GM21360 (cell line): ENCODE data around the gene DNAJC11.
A peak's percentile ranks its signal among the peaks of the same experiment; 100 is the strongest.

ENCODE experiments used
- ATAC-seq: cut with Tn5 transposase; IDR thresholded peaks from one replicate; pipeline ENCODE4 v1.9.1; 2021; ENCODE audit warnings: mild to moderate bottlenecking, moderate library complexity; ENCODE audit not compliant: unreplicated experiment

The DNAJC11 gene

DNA sequence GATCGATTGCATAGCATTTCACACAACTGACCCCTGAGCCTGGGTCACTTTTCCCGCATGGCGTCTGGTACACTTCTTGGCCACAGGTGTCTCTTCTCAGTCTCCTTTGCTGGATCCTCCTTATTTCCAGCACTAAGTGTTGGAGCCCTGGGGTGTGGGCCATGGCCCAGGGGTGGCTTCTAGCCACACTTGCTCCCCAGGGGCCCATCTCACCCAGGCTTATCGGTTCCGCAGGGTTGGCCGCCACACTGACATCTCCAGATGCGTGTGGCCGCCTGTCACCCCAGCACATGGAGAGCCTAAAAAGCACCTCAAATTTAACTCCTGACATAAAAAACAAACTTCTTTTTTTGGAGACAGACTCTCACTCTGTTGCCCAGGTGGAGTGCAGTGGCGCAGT, 74.6 kb downstream of the DNAJC11 start:
- ATAC-seq, result no peak

DNA sequence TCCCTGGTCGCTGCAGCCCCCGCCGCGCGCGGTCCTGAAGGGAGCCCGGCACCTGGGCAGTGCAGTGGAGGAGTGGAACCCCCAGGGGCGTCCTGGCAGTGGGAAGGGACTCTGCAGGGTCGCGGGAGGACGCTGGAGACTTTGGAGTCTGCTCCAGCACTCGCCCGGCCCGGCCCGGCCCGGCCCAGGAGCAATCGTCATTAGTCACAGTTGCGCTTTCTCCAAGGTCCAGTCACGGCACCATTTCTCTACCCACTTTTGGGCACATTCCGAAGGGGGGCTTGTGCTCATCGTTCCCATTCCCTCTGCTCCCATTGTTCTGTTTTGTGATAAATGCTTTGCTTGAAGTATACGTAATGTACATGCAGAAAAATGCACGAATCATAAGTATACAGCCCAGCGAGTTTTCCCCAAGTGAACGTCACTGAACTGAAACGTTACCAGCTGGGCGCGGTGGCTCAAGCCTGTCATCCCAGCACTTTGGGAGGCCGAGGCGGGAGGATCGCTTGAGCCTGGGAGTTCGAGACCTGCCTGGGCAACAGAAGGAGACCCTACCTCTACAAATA, 75.9 kb downstream of the DNAJC11 start:
- ATAC-seq, result no peak

DNA sequence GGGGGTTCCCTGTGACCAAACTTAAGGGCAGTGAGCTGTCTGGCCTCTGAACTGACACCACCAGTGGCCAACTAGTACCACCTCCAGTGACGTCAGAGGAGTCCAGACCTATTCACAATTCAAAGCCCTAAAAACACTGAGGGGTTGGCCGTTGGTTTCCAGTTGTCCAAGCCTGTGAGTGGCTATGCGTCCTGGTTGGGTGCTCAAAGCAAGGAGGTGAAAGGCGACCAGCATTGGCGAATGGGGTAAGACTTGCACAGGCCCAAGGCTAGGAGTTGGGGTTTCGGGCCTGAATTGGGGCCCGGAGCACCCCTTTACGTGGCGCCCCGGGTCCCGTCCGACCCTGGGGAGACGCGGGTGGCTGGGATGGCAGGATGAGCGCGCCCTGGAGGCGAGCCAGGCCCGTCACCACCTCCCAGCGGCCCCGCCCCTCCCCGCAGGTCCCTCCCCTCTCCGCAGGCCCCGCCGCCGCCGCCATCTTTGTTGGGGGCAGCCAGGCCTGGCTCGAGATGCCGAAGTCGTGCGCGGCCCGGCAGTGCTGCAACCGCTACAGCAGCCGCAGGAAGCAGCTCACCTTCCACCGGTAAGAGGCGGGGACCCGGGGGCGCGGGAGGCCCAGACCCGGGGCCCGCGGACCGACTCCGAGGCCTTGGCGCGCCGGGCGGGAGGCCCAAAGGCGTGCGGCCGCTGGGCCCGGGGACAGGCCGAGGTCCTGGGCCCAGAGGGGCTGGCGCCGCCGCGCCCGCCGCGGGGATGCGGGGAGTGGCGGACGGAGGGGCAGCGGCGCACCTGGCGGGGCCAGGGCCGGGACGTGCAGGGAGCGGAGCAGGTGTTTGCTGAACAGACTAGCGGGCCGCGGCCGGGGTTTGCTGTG, 76.7 kb downstream of the DNAJC11 start, which contains the start of gene THAP3:
TSS of gene THAP3 (plus strand) at position 159 of the 874 bp plus-strand sequence. CDS start at position 510, 351 bp downstream.
- peak; percentile 71 for ATAC-seq

DNA sequence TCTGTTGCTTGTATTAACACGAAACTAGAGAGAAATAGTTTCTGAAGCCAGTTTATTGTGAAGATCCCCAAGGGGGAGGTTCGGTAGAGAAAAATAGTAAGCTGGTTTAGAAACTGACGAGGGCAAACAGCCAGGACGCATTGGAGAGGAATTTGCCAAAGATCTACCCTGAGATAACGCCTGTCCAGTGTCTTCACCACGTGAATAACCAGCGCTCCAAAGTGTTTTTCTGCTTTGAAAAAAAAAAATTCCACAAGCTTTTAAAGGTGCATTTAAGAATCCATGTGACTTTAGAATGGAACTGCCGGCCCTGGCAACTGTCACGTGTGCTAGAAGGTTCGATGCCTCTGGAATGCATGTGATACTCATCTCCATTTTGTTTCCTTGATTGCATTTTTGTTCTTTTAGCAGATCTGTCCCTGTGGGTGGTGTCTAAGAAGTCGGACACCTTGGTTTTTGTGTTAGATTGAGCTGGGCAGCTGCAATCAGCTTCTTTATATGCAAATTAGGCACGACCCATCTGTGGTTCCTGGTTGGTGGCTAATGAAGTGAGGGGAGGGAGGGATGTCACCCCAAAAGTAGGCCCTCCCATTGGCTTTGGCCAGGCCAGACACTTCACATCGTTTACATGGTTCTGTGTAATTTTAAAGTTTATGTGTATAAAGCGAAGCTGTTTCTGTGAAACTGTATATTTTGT, 78.2 kb downstream of the DNAJC11 start:
- no peak for ATAC-seq

DNA sequence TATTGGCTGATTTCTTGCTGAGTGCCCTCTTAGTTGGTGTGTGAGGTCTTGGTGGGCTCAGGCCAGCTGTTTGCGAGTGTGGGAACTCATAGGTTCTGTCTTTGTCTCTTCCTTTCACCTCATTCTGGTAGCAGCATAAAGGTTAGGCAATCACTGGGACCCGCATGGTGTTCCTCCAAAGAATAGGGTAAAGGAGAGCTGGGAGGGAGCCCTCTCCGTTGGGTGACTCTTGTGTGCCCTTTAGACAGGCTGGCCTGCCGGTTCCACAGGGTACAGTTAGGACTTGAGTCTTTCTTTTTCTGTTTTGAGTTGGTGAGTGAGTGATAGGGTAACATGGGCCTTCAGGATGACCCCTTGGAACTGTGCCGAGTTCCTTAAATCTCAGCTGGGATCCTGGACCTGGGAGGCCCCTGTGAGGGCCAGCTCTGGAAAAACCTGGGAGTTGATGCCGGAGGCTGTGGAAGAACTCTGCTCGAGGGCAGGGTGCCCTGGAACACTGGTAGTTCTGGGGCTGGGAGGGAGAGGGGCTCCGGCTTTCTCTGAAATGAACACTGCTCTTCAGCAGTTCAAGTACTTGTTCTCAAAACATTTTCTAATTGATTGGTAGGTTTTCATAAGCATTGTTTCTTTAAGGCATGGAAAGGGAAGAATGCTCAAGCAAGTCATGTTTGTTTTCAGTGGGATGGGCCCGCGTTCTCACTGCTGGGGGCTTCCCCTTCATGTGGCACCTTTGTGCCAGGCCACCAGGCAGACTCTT, 79.0 kb downstream of the DNAJC11 start:
- ATAC-seq, result no peak

DNA sequence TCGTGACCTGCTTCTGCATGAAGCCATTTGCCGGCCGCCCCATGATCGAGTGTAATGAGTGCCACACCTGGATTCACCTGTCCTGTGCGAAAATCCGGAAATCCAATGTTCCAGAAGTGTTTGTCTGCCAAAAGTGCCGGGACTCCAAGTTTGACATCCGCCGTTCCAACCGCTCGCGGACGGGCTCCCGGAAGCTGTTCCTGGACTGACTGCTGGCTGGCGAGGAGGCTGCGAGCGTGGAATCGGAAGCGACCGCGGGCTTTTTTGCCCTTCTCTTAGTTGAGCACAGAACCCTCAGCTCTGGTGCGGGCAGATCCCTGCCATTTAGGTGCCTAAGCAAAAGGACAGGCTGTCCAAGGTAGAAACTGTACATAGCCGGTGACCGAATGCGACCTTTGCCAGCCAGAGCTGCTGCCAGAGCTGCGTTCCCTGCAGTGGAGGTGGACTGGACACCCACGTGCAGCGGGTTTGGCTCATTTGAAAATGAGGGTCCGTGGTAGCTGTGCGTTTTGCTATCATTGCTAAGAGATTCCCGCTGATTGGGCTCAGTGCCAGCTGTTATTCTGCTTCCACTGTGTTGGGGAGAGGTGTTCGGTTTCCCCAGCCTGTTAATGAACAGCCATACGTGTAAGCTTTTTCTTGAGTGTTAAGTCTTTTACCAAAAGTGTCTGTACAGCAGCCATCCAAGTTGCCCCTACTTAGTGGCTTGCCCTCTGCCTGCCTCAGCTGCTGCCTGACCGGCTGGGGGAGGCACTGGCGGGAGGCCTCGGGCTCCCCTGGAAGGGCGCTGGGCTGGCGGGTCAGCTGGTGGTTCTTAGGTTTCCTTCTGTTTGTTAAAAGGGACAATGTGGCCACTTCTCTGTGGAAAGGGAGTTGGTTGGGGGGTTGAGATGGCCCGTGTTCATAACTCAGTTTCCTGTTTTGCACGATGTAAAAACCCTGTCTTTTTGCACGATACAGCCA, 79.9 kb downstream of the DNAJC11 start:
- no peak for ATAC-seq

DNA sequence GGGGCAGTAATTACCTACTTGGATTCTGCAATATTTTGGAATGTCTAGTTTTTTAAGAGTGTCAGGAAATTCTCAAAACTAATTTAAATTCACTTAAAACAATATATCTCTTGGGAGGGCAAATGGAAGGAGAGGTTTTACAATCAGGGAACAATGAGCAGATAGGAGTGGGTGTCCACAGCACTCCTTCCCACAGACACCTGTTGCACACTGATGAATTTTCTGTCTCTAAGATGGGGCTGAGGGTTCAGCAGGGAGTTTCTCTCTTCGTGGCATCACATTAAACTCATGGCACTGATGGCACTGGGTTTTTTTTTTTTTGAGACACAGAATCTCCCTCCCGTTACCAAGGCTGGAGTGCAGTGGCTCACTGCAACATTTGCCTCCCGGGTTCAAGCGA, 82.6 kb downstream of the DNAJC11 start:
- no peak for ATAC-seq

DNA sequence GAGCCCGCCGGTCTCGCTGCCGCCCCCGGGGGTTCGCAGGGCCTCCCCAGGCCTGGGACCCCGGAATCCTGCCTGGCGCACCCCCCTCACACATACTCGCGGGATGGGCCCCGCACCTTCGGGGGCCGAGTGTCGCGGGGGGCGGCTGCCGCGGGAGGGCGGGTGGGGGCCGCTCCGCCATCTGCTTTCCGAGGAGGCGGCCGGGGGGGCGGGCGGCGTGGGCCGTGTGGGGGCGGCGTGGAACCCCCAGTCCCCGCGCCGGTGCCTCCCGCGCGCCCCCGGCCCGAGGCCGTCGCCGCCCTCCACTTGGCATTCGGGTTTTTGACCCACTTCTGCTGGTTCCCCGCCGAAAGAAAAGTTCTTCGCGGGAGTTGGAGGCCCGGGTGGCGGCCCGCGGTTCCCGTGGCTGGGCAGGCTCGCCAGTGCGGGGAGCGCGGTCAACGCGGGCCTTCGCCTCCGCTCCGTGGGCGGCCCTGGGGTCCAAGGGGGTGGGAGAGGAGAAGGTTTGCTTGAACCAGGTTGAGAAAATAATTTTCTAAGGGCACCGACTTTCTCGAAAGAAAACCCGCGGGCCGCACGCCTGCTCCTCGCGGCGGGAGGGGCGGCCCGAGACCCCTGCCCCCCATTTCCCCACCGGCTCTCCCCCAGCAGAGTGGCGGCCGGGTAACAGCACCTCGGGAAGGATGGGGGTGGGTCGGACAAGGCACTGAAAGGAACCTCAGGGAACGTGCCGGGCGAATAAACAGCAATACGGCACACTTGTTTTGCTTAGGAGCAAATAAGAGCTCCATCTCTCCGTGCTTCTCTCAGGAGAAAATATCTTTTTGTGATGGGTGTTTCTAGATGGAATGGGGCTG, 86.5 kb downstream of the DNAJC11 start:
- ATAC-seq, result no peak

DNA sequence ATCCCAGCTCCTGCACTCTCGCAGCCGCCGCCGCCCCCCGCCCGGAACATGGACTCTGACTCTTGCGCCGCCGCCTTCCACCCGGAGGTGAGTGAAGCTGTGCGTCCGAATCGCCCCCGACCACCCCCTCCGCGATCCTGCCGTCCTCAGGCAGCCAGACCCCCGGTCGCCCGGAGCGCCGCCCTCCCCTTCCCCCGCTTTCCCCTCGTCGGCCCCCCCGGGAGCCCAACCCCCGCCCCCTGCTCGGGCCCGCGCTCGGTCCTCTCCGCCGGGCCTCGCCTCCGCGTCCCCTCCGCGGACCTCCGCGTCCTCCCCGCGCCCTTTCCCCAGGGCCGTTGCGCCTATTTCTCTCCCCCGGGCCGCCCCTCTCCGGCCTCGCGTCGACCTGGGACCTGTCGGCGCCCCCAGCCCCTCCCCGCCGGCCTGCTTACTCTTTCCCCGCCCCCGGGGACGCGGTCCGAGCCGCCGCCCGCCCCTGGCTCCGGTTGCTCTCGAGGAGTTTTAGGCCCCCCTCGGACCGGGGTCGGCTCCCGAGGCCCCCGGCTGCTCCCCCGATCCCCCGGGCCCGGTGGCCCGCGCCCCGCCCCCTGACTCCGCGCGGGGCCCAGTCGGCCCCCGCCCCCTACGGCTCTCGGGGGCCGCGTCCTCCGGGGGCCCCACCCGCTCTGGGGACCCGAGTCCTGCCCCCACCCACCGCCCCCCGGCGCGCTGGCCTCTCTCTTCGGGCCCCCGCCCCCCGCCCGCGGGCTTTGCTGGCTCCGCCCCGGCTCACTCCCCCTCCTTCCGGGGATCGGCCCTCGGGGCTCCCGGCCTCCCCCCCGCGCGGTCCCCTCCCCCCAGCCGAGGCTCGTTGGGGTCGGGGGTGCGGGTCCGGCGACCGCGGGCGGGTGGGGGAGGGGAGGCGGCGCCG, 87.3 kb downstream of the DNAJC11 start:
- ATAC-seq, result peak; percentile 5

DNA sequence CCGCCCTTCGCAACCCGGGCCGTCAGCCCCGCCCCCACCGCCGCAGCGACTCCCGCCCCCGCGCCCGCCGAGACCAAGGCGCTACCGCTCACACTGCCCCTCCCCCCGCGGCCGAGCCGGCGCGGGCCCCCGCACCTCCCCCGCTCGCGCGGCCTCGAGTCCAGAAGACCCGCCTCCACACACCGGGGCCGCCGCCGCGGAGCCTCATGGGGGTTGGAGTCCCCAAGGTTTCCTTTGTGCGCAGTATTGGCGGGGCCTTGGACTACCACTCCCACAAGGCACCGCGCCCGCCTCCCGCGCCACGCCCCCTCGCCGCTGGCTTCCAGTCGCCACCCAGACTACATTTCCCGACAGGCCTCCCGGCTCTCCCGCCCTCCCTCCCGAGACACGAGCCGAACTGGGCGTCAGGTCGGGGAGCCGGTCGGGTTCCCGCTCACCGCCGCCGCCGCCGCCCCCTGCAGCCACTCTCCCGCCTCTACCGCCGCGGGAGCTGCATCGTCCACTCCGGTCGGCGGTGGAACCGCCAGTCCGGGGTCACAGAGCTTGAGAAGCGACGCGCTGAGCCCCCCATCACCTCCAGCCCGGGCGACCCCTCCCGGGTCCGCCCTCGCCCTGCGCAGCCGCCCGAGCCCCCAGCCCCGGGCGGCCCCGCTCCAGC, 88.1 kb downstream of the DNAJC11 start, which contains the start of gene PHF13:
TSS of gene PHF13 (plus strand) at position 371 of the 658 bp plus-strand sequence. CDS start 336 bp downstream, outside the sequence.
- peak; percentile 89 for ATAC-seq

DNA sequence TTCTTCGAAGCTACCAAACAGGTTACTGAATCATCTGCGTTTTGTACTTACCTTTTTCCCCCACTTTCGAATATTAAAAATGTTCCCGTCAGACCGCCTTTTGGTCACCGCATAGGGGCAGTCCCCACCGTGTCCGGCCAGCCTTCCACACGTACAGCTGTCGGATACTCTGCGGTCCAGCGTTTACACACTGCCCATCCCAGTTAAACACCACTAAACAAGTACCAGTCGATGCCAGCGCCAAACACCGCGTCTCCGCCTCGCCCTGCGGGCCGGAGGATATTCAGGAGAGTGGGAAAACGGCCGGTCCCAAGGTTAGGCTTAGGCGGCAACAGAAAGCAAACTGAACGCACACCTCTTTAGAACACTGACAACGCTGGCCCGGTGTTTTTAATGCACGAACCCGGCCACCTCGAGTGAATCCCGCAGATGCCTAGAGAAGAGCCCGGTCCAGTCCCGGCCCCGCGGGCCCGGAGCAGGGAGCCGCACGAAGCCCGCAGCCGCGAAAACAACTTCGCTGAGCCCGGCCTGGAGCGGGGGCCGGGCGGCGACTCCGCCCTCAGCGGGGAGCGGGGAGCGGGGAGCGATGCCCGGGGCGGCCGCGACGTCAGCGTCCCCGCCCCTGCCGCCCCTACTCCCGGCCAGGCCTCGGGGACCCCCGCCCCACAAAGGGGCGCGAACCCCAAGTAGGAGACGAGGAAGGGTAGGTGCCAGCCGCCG, 88.8 kb downstream of the DNAJC11 start:
- ATAC-seq, result peak; percentile 1

DNA sequence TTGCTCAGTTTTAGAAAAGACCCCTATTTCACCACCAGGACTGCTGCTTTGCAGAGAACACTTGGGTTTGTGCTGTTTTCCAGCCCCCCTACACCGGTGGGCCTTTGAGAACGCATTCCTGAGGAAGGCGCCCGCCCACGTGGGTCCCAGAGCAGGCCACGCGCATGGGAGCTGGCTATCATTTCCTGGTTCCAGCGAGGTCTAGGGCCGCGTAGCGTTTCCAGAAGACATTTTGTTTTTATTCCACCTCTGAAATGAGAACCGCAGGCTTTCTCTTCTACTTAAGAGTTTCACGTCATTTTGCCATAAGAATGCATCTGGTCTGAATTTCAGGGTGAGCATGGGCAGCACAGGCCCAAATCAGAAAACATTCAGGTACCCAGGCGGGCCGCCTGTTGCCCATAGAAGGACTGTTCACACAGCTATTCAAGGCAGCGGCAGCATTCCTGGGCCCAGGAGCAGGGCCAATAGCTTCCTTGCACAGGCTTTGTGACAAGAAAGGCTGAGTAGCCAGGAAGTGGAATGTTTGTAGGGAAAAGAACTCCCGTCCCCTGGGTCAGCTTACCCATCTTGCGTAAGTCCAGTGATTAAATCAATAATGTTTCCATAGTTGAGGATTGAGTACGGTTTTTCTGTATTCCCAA, 97.6 kb downstream of the DNAJC11 start:
- no peak for ATAC-seq

DNA sequence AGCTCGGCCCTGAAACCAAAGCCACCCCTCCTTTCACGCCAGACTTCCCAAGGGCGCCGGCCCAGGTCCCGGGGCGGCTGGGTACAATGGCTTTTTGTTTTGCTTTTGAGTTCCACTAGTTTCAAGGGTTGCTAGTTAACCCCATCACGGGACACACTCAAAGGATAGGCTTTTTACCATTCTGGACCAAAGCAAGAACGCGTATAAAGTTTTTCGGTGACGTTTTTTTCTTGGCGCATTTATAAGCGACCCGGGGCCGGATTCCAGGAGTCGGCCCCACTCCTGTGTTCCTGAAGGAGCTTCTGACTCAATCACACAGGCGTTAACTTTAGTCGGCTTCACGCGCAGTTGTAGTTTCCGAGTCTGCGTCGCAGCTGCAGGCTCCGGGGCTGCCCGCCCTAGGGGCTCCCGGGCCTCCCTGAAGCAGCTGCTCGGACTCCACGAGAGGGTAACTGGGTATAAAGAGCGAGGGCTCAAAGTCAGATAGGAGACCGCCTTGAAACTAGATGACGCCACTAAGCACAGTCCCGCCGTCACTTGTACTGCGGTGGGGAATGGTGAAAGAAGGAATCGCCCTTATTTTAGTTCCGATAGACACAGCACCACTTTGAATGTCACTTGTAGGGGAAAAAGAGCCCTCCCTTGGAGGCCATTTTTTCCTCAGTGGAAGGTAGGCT, 98.2 kb downstream of the DNAJC11 start:
- ATAC-seq, result peak; percentile 28

DNA sequence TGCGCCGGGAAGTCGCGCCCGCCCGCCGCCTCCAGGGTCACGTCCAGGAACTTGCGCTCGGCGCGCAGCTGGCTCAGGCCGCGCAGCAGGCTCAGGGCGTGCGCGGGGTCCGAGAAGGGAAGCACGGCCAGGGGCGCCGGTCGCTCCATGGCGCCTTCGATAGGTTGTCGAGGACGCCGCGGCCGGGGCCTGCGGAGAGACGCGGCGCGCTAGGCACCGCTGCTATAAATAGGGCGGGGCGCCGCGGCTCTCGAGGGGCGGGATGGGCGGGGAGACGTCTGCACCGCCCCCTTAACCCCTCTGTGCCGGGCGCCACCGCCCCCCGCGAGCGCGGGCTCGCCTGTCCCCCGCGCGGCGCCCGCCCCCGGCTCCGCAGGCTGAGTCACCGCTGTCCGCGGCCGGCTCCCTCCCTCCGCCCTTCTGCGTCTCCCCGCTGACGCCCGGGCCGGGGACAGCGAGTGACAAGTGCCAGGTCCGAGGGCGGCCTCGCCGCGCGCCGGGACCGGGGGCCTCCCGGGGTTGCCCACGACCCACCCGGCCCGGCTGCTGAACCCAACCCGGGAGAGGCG, 98.9 kb downstream of the DNAJC11 start, which contains the start of gene KLHL21:
TSS of gene KLHL21 (minus strand) at position 201 of the 569 bp plus-strand sequence. CDS start at position 149, 52 bp downstream.
- peak; percentile 51 for ATAC-seq
